Measurements from ENCODE around the gene PSG5. TPM values are rescaled to one million over a fixed set of nuclear protein-coding genes. Genes with fewer than 3 reads are reported as not detected.
"Not testable (repeated sequence)": the region's sequence is repeated elsewhere in the genome, so short reads cannot be mapped to it uniquely, and the experiment has no call there.

Gene PSG5
- total and polyA plus RNA-seq, 2 experiments from 2014 or later: 0.32 TPM; not detected in 1

DNA sequence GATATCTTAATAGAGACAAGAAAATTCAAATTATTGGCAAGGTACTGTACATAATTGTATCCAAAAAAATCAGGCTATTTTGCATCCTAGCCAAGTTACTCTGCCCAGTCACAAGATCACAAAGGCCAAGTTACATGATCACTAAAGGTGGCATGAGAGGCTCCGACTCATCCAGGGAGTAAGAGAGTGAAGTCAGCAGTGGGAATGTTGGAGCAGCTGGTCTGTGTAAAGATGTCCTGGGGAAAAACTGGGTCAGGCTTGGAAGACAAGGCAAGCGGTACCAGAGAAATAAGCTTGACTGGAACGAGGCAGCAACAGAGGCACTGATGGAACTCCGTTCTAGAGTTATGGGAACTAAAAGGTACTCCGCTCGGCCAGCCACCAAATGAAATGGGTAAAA lies 53.6 kb downstream of the PSG5 start (continued):
- TF ChIP-seq, protein P1, sequence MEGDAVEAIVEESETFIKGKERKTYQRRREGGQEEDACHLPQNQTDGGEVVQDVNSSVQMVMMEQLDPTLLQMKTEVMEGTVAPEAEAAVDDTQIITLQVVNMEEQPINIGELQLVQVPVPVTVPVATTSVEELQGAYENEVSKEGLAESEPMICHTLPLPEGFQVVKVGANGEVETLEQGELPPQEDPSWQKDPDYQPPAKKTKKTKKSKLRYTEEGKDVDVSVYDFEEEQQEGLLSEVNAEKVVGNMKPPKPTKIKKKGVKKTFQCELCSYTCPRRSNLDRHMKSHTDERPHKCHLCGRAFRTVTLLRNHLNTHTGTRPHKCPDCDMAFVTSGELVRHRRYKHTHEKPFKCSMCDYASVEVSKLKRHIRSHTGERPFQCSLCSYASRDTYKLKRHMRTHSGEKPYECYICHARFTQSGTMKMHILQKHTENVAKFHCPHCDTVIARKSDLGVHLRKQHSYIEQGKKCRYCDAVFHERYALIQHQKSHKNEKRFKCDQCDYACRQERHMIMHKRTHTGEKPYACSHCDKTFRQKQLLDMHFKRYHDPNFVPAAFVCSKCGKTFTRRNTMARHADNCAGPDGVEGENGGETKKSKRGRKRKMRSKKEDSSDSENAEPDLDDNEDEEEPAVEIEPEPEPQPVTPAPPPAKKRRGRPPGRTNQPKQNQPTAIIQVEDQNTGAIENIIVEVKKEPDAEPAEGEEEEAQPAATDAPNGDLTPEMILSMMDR (conservative IDR thresholded peaks at IDR 0.05; ENCODE audit: low read depth in 2 of 2): no peak
- TF ChIP-seq POLR2AphosphoS5 (IDR thresholded peaks at IDR 0.05; ENCODE audit: low read depth): no peak
- TF ChIP-seq, protein P2, sequence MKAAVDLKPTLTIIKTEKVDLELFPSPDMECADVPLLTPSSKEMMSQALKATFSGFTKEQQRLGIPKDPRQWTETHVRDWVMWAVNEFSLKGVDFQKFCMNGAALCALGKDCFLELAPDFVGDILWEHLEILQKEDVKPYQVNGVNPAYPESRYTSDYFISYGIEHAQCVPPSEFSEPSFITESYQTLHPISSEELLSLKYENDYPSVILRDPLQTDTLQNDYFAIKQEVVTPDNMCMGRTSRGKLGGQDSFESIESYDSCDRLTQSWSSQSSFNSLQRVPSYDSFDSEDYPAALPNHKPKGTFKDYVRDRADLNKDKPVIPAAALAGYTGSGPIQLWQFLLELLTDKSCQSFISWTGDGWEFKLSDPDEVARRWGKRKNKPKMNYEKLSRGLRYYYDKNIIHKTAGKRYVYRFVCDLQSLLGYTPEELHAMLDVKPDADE (IDR thresholded peaks at IDR 0.05): no peak
- TF ChIP-seq ZNF331 (CRISPR knock-in tag; IDR thresholded peaks at IDR 0.05; ENCODE audit: low read depth): no peak
- TF ChIP-seq CREB1 (CRISPR knock-in tag; IDR thresholded peaks at IDR 0.05; ENCODE audit: low read depth): no peak
- no peak for TF ChIP-seq EZH2phosphoT487 (IDR thresholded peaks at IDR 0.05; ENCODE audit: unreplicated experiment)
- no peak for TF ChIP-seq STAT1 (IDR thresholded peaks at IDR 0.05; ENCODE audit: unreplicated experiment)
- no peak for TF ChIP-seq ZNF114 (CRISPR knock-in tag; IDR thresholded peaks at IDR 0.05)

DNA sequence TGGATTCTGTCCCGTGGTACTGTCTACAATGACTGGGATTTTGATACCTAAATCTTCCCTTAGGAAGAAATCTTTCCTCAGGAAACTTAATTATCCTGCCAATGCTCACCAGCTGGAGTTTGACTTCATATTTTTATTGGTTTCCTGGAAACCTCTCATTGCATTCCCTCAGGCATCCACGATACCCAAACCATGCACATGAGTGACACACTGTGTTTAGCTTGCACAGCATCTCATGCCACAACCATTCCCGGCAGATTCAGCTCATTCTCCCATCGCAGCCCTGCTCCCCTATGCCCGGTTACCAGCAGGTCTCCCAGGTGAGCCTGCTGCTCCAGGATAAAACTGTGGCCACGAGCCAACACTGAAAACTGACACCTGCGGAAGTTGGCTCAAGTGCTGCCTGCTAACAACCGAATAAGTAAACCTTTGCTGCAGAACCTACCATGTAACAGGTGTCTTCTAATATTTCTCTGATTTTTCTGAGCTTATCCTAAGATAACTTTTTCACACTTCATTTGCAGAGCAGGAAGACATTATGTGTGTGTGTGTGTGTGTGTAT lies 55.0 kb downstream of the PSG5 start:
- not testable (repeated sequence) for DNase-seq (ENCODE audit: low spot score); ATAC-seq
- H3K36me3 Mint-ChIP-seq (ENCODE audit: low read depth): peaks cover 15% of the 10 kb centered on the region

DNA sequence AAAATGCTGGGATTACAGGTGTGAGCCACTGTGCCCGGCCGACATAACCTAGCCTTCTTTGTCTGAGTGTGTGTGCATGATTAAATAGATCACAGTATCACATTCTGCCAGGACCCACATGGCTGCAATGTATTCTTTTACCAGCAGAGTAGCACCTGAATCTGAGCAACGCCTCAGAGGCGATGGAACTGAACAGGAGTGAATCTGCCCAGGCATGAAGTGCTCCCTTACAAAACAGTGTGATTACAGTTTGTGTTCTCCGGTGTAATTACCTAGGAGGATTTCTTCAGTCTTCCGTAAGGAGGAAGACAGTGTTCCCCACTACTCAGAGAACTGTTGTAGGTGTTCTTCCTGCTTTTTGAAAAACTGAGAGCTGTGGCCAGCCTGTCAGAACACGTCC lies 57.1 kb downstream of the PSG5 start:
- H3K4me3 ChIP-seq; H3K4me1 Mint-ChIP-seq; H3K27ac ChIP-seq (ENCODE audit: low read depth); H3K4me1 ChIP-seq (ENCODE audit: insufficient read depth); H3K36me3 ChIP-seq (ENCODE audit: insufficient read depth); H3K27me3 Mint-ChIP-seq (ENCODE audit: insufficient read depth, low read depth, poor library complexity); ATAC-seq; H4K20me1 ChIP-seq (replicated peaks; ENCODE audit: insufficient read depth); H3F3A ChIP-seq (replicated peaks; ENCODE audit: low read depth); H3K9me2 ChIP-seq (ENCODE audit: insufficient read depth); H3K27ac Mint-ChIP-seq; H3K4me2 ChIP-seq; H3K27me3 ChIP-seq (ENCODE audit: insufficient read depth); H3K79me2 ChIP-seq (replicated peaks; ENCODE audit: insufficient read depth); H3K4me3 Mint-ChIP-seq: not testable (repeated sequence)
- peak; percentile 8 for DNase-seq (ENCODE audit: low spot score)
- Mint-ChIP-seq H3K9me3 (peaks cover 89% of the 10 kb centered on the region), H3K36me3 (ENCODE audit: low read depth) (peaks cover 19% of the 10 kb centered on the region)
- 0 out of 2 replicates have a peak overlapping the region, but pooled peaks have one; percentile 29 for H2AFZ ChIP-seq

More for the DNA sequence above, 55.0 kb downstream of the PSG5 start:
- not testable (repeated sequence) for H4K20me1 ChIP-seq (replicated peaks; ENCODE audit: insufficient read depth); H3F3A ChIP-seq (replicated peaks; ENCODE audit: low read depth); H3K4me2 ChIP-seq; H3K4me3 ChIP-seq; H3K79me2 ChIP-seq (replicated peaks; ENCODE audit: insufficient read depth); H3K27me3 Mint-ChIP-seq (ENCODE audit: insufficient read depth, low read depth, poor library complexity); H3K4me1 Mint-ChIP-seq; H3K36me3 ChIP-seq (ENCODE audit: insufficient read depth); H3K27me3 ChIP-seq (ENCODE audit: insufficient read depth); H3K9me2 ChIP-seq (ENCODE audit: insufficient read depth); H3K4me1 ChIP-seq (ENCODE audit: insufficient read depth); H3K27ac ChIP-seq (ENCODE audit: low read depth); H3K27ac Mint-ChIP-seq; H3K4me3 Mint-ChIP-seq; H2AFZ ChIP-seq
- peaks cover 90% of the 10 kb centered on the region for H3K9me3 Mint-ChIP-seq

DNA sequence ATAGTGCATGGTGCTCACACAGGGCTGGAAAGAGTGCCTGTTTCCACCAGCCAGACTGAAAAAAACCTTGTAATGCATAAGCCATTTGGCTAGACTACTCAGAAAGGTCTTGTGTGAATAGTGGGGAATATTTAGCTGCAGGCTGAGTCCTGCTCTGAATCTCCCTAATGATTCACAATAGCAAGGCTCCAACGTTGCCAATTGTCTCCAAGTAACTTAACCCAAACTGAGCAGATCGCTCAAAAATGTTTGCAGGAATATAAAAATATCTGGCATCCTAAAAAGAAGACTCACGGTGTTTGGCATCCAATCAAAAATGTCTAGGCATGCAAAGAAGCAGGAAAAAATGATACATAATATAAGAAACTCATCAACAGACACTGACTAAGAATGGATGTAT lies 59.0 kb downstream of the PSG5 start:
- H3K4me3 ChIP-seq; H3K27me3 Mint-ChIP-seq (ENCODE audit: insufficient read depth, low read depth, poor library complexity); H3K27ac ChIP-seq (ENCODE audit: low read depth); H3K27me3 ChIP-seq (ENCODE audit: insufficient read depth); H3K9me2 ChIP-seq (ENCODE audit: insufficient read depth); H3K4me2 ChIP-seq; DNase-seq (ENCODE audit: low spot score); H3K4me1 Mint-ChIP-seq; H3K79me2 ChIP-seq (replicated peaks; ENCODE audit: insufficient read depth); H4K20me1 ChIP-seq (replicated peaks; ENCODE audit: insufficient read depth); H3K27ac Mint-ChIP-seq; ATAC-seq; H3F3A ChIP-seq (replicated peaks; ENCODE audit: low read depth); H2AFZ ChIP-seq; H3K4me1 ChIP-seq (ENCODE audit: insufficient read depth); H3K36me3 ChIP-seq (ENCODE audit: insufficient read depth); H3K4me3 Mint-ChIP-seq: not testable (repeated sequence)
- Mint-ChIP-seq H3K36me3 (ENCODE audit: low read depth) (peaks cover 20% of the 10 kb centered on the region), H3K9me3 (peaks cover 89% of the 10 kb centered on the region)

Measured in GM23338 (cell line).